Measurements from ENCODE around the gene LY6G5C. TPM values are rescaled to one million over a fixed set of nuclear protein-coding genes. Genes with fewer than 3 reads are reported as not detected.

The LY6G5C gene
- total RNA-seq, 1 experiment from 2014 or later, result 1.7 TPM

DNA sequence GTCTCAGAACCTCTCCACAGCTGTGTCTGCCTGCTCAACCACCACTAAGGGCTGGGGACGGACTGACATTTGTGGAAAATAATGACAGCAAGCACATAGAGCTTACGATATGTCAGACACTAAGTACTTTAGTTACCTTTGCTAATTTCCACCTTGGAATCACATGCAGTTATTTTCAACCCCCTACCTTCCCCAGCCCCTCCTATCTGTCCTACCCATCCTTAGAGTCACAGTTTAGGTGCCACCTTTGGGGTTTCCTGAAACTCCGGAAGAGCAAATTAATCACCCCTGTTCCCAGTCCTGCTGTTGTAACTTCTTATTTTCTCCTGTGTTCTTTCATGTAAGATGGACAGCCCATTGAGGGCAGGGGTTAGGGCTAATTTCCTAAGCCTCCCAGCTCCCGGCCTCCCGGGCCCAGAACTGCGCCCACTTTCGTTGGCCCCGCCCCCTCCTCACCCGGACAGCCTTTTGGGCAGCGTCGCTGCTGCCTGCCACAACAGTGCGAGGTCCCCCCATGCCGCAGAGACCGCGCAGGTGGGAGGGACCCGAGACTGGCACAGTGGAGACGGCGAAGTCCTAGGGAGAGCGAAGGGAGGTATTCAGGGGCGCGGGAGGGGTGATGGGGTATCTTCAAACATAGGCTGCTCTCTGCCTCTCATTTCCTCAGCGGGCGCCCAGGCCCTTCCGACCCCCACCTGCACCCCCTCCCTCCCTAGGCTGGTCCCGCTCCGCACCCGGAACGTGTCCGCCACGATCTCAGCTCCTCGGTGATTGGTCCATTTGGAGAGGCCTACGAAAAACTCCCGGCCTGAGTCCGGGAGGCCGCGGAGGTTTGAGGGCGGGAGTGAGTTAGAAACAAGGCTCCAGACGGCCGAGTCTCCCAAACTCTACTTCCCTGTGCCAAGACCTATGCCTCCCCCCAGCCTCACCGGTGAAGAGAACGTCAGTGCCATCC is 47.1 kb upstream of the LY6G5C start:
- no peak overlapping the region for H3K9ac ChIP-seq (ENCODE audit: low read length)
- no TSS peak for BruUV-seq (replicated peaks)
- ChIA-PET CTCF (interaction anchor here (1.3 kb wide), 1 partner anchor 42 kb away, joined by 3 read pairs; no protein-coding TSS in a partner anchor), RAD21 (ENCODE audit: low non-redundant PET in 1 of 2, low total read pairs in 2 of 2, uncharacterized antibody in 2 of 2, unreplicated experiment in 2 of 2) (no interaction called here), POLR2A (interaction anchor here (0.6 kb wide), 1 partner anchor 106 kb away, joined by 3 read pairs; no protein-coding TSS in a partner anchor)
- intact Hi-C loops (cut with micrococcal nuclease), result no loop called here
- H2AFZ ChIP-seq (ENCODE audit: low read depth, low read length, poor library complexity, severe bottlenecking), result no peak overlapping the region
- no peak overlapping the region for H3K27ac ChIP-seq (ENCODE audit: low read depth, low read length)
- H3K9me3 ChIP-seq (ENCODE audit: control insufficient read depth in 1 of 2, insufficient read depth in 1 of 2, low read depth in 1 of 2, low read length in 2 of 2), result no peaks in the 10 kb centered on the region
- peaks cover 6 to 23% of the 10 kb centered on the region in 2 experiments; a peak in 3 of 4 replicates for H3K4me1 ChIP-seq (ENCODE audit: control insufficient read depth in 1 of 2, insufficient read depth in 2 of 2, low read length in 2 of 2)
- no peaks in the 10 kb centered on the region for H4K20me1 ChIP-seq (ENCODE audit: insufficient read depth)
- H3K27me3 ChIP-seq (ENCODE audit: insufficient read depth, low read length), result no peaks in the 10 kb centered on the region
- ATAC-seq, result no peak
- no peak overlapping the region for H3K4me2 ChIP-seq (ENCODE audit: low read length)
- TF ChIP-seq JUND (IDR thresholded peaks at IDR 0.05) (no peak), SRF (IDR thresholded peaks at IDR 0.05; ENCODE audit: low read depth) (no peak), EZH2 (IDR thresholded peaks at IDR 0.05) (no peak), CEBPB (IDR thresholded peaks at IDR 0.05; ENCODE audit: low read depth) (no peak), RAD21 (IDR thresholded peaks at IDR 0.05; ENCODE audit: low read depth) (no peak), CBX3 (IDR thresholded peaks at IDR 0.05; ENCODE audit: low read depth) (no peak), POLR2A (IDR thresholded peaks at IDR 0.05; ENCODE audit: borderline replicate concordance, extremely low read depth, insufficient read depth, insufficient read length) (no peak), EGR1 (IDR thresholded peaks at IDR 0.05; ENCODE audit: low read depth) (no peak), POLR2AphosphoS5 (IDR thresholded peaks at IDR 0.05; ENCODE audit: low read depth, low read length) (no peak), ZNF274 (IDR thresholded peaks at IDR 0.05; ENCODE audit: low read depth, low read length) (no peak), YY1 (IDR thresholded peaks at IDR 0.05; ENCODE audit: extremely low read depth, insufficient replicate concordance, low read depth, low read length) (no peak), SIN3A (IDR thresholded peaks at IDR 0.05; ENCODE audit: low read depth) (no peak), TCF7L2 (IDR thresholded peaks at IDR 0.05; ENCODE audit: borderline replicate concordance, extremely low read depth, insufficient read depth, insufficient read length) (no peak), SP1 (IDR thresholded peaks at IDR 0.05; ENCODE audit: low read depth) (no peak)
- TF ChIP-seq, protein P1, sequence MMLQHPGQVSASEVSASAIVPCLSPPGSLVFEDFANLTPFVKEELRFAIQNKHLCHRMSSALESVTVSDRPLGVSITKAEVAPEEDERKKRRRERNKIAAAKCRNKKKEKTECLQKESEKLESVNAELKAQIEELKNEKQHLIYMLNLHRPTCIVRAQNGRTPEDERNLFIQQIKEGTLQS (IDR thresholded peaks at IDR 0.05), result no peak
- TF ChIP-seq, protein P2, sequence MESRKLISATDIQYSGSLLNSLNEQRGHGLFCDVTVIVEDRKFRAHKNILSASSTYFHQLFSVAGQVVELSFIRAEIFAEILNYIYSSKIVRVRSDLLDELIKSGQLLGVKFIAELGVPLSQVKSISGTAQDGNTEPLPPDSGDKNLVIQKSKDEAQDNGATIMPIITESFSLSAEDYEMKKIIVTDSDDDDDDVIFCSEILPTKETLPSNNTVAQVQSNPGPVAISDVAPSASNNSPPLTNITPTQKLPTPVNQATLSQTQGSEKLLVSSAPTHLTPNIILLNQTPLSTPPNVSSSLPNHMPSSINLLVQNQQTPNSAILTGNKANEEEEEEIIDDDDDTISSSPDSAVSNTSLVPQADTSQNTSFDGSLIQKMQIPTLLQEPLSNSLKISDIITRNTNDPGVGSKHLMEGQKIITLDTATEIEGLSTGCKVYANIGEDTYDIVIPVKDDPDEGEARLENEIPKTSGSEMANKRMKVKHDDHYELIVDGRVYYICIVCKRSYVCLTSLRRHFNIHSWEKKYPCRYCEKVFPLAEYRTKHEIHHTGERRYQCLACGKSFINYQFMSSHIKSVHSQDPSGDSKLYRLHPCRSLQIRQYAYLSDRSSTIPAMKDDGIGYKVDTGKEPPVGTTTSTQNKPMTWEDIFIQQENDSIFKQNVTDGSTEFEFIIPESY (IDR thresholded peaks at IDR 0.05; ENCODE audit: extremely low read depth, insufficient replicate concordance, low read length), result no peak
- TF ChIP-seq, protein P3, sequence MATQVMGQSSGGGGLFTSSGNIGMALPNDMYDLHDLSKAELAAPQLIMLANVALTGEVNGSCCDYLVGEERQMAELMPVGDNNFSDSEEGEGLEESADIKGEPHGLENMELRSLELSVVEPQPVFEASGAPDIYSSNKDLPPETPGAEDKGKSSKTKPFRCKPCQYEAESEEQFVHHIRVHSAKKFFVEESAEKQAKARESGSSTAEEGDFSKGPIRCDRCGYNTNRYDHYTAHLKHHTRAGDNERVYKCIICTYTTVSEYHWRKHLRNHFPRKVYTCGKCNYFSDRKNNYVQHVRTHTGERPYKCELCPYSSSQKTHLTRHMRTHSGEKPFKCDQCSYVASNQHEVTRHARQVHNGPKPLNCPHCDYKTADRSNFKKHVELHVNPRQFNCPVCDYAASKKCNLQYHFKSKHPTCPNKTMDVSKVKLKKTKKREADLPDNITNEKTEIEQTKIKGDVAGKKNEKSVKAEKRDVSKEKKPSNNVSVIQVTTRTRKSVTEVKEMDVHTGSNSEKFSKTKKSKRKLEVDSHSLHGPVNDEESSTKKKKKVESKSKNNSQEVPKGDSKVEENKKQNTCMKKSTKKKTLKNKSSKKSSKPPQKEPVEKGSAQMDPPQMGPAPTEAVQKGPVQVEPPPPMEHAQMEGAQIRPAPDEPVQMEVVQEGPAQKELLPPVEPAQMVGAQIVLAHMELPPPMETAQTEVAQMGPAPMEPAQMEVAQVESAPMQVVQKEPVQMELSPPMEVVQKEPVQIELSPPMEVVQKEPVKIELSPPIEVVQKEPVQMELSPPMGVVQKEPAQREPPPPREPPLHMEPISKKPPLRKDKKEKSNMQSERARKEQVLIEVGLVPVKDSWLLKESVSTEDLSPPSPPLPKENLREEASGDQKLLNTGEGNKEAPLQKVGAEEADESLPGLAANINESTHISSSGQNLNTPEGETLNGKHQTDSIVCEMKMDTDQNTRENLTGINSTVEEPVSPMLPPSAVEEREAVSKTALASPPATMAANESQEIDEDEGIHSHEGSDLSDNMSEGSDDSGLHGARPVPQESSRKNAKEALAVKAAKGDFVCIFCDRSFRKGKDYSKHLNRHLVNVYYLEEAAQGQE (IDR thresholded peaks at IDR 0.05; ENCODE audit: low read depth), result no peak
- H3K36me3 ChIP-seq (ENCODE audit: control insufficient read depth in 1 of 2, insufficient read depth in 2 of 2, low read length in 2 of 2), result peaks cover 17% of the 10 kb centered on the region in 2 experiments; a peak in 3 of 4 replicates
- peaks cover 8% of the 10 kb centered on the region for H3K79me2 ChIP-seq (ENCODE audit: insufficient read depth, low read length)
- no peak for DNase-seq (ENCODE audit: low read depth, low spot score)
- H3K9me2 ChIP-seq (ENCODE audit: insufficient read depth), result no peaks in the 10 kb centered on the region
- no peak overlapping the region for H3K4me3 ChIP-seq (replicated peaks in 1 of 2; ENCODE audit: low read depth in 1 of 2, low read length in 2 of 2)
